Measurements from ENCODE around the gene KLK10.

DNA sequence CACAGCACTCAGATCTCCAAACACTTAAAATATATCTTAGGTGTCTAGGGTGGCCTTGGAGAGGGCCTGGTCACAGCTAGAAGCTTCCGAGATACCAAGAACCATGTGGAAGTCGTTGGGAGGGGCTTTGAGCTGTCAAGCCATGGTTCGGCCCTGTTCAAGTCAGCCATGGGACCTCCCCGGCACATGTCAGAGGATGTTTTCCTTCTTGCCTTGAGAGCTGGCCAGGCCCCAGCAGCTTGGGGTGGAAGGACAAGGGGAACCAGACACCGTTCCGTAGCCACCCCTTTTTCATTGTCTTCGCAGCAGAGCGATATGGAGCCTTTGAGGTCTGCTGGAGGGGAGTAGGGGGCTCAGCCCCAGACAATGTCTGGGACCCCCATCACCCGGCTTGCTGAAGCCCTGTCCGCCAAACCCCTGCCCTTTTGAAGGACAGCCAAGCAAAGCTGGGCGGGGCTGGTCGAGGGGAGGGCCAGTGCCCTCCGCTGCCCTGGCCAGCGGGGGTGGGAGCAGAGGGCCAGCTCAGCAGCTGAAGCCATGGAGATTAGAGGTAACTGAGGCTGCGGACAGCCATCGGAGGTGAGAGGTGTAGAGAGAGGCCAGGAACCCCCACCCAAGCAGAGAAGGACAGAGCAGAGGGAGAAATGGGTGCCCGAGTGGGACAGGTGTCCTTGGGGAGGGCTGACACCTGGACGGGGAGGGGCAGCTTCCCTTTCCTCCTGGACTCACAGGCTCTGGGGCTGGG is 6.5 kb upstream of the KLK10 start:
- TF ChIP-seq POLR2A (IDR thresholded peaks at IDR 0.05) = no peak
- TF ChIP-seq, protein P1, sequence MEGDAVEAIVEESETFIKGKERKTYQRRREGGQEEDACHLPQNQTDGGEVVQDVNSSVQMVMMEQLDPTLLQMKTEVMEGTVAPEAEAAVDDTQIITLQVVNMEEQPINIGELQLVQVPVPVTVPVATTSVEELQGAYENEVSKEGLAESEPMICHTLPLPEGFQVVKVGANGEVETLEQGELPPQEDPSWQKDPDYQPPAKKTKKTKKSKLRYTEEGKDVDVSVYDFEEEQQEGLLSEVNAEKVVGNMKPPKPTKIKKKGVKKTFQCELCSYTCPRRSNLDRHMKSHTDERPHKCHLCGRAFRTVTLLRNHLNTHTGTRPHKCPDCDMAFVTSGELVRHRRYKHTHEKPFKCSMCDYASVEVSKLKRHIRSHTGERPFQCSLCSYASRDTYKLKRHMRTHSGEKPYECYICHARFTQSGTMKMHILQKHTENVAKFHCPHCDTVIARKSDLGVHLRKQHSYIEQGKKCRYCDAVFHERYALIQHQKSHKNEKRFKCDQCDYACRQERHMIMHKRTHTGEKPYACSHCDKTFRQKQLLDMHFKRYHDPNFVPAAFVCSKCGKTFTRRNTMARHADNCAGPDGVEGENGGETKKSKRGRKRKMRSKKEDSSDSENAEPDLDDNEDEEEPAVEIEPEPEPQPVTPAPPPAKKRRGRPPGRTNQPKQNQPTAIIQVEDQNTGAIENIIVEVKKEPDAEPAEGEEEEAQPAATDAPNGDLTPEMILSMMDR (IDR thresholded peaks at IDR 0.05) = no peak
